HEK293 (cell line): ENCODE data around the gene NHSL2.

Experiments
- CTCF ChIA-PET: fragments of 350-600 bp; formaldehyde crosslinking; extraction: SDS; loops from one replicate; lab custom pipeline; 2021; ENCODE audit warnings: antibody characterized with exemption; lab: Yijun Ruan, JAX
- POLR2A ChIA-PET: fragments of 300-600 bp; formaldehyde crosslinking; extraction: SDS; loops from one replicate; lab custom pipeline; 2020; ENCODE audit warnings: antibody characterized with exemption, inconsistent platforms; lab: Yijun Ruan, JAX
- H3K27ac ChIP-seq: fragments of 200-500 bp; sonication (Bioruptor generic); 2 replicates; pipeline ENCODE4 v1.5.1; 2014; ENCODE audit warnings: low read depth, low read length, control low read depth, inconsistent platforms; ENCODE audit errors: extremely low read depth
- H3K36me3 ChIP-seq, 2 experiments: fragments of 200-500 bp in 1 of 2; sonication (Bioruptor generic) in 1 of 2; 1 replicate in 1 of 2; 2 replicates in 1 of 2; pipeline ENCODE4 v1.5.1; 2014 to 2017; ENCODE audit warnings: inconsistent platforms in 2 of 2, low read length in 2 of 2; ENCODE audit not compliant: control insufficient read depth in 2 of 2, insufficient read depth in 1 of 2
- H3K4me1 ChIP-seq: fragments of 200-500 bp; sonication (Bioruptor generic); 2 replicates; pipeline ENCODE4 v1.5.1; 2014; ENCODE audit warnings: mild to moderate bottlenecking, low read length, inconsistent platforms; ENCODE audit not compliant: control insufficient read depth, insufficient read depth
- H3K4me3 ChIP-seq: 2 replicates; pipeline ENCODE4 v1.5.1; 2011; ENCODE audit warnings: low read depth, mild to moderate bottlenecking, control low read depth, low read length, moderate library complexity
- H3K9me3 ChIP-seq: fragments of 200-500 bp; sonication (Bioruptor generic); 2 replicates; pipeline ENCODE4 v1.5.1; 2014; ENCODE audit warnings: low read depth, low read length, inconsistent platforms; ENCODE audit not compliant: control insufficient read depth, insufficient read depth
- GLI2 ChIP-seq: fragments of 450-650 bp; formaldehyde crosslinking; IDR thresholded peaks from 2 replicates; pipeline ENCODE4; 2017; ENCODE audit warnings: missing biosample characterization, missing genetic modification characterization, low read depth, borderline replicate concordance
- KLF8 ChIP-seq: fragments of 450-650 bp; formaldehyde crosslinking; IDR thresholded peaks from 2 replicates; pipeline ENCODE4 v1.5.1; 2016; ENCODE audit warnings: missing biosample characterization, missing genetic modification characterization
- PRDM2 ChIP-seq: fragments of 450-650 bp; formaldehyde crosslinking; IDR thresholded peaks from 2 replicates; pipeline ENCODE4 v1.5.1; 2016; ENCODE audit warnings: missing biosample characterization, missing genetic modification characterization, borderline replicate concordance
- ZBTB49 ChIP-seq: fragments of 450-650 bp; formaldehyde crosslinking; IDR thresholded peaks from 2 replicates; pipeline ENCODE4 v1.5.1; 2016; ENCODE audit warnings: missing biosample characterization, missing genetic modification characterization, low read depth
- ZIC2 ChIP-seq: fragments of 450-650 bp; formaldehyde crosslinking; IDR thresholded peaks from 2 replicates; pipeline ENCODE4 v1.5.1; 2016; ENCODE audit warnings: missing biosample characterization, missing genetic modification characterization
- ZNF133 ChIP-seq: fragments of 450-650 bp; formaldehyde crosslinking; IDR thresholded peaks from 2 replicates; pipeline ENCODE4 v1.5.1; 2016; ENCODE audit warnings: missing biosample characterization, missing genetic modification characterization
- ZNF157 ChIP-seq: fragments of 450-650 bp; formaldehyde crosslinking; IDR thresholded peaks from 2 replicates; pipeline ENCODE4 v1.5.1; 2016; ENCODE audit warnings: missing biosample characterization, missing genetic modification characterization
- ZNF211 ChIP-seq: fragments of 450-650 bp; formaldehyde crosslinking; IDR thresholded peaks from 2 replicates; pipeline ENCODE4 v1.5.1; 2016; ENCODE audit warnings: low read depth, missing biosample characterization, missing genetic modification characterization
- ZNF24 ChIP-seq: fragments of 450-650 bp; formaldehyde crosslinking; IDR thresholded peaks from 2 replicates; pipeline ENCODE4 v1.5.1; 2016; ENCODE audit warnings: missing biosample characterization, missing genetic modification characterization
- ZNF280C ChIP-seq: fragments of 450-650 bp; formaldehyde crosslinking; IDR thresholded peaks from 2 replicates; pipeline ENCODE4 v1.5.1; 2016; ENCODE audit warnings: missing biosample characterization, missing genetic modification characterization
- ZNF302 ChIP-seq: fragments of 450-650 bp; formaldehyde crosslinking; IDR thresholded peaks from 2 replicates; pipeline ENCODE4 v1.5.1; 2016; ENCODE audit warnings: missing biosample characterization, missing genetic modification characterization, low read depth
- ZNF416 ChIP-seq: fragments of 450-650 bp; formaldehyde crosslinking; IDR thresholded peaks from 2 replicates; pipeline ENCODE4 v1.5.1; 2016; ENCODE audit warnings: missing biosample characterization, missing genetic modification characterization
- ZNF433 ChIP-seq: fragments of 450-650 bp; formaldehyde crosslinking; IDR thresholded peaks from 2 replicates; pipeline ENCODE4 v1.5.1; 2016; ENCODE audit warnings: missing biosample characterization, missing genetic modification characterization, low read depth
- ZNF501 ChIP-seq: fragments of 450-650 bp; formaldehyde crosslinking; IDR thresholded peaks from 2 replicates; pipeline ENCODE4 v1.5.1; 2016; ENCODE audit warnings: missing biosample characterization, missing genetic modification characterization
- ZNF510 ChIP-seq: fragments of 450-650 bp; formaldehyde crosslinking; IDR thresholded peaks from 2 replicates; pipeline ENCODE4 v1.5.1; 2018; ENCODE audit warnings: mild to moderate bottlenecking, missing genetic modification characterization, missing biosample characterization; ENCODE audit not compliant: insufficient replicate concordance
- ZNF621 ChIP-seq: fragments of 450-650 bp; formaldehyde crosslinking; IDR thresholded peaks from 2 replicates; pipeline ENCODE4 v1.5.1; 2017; ENCODE audit warnings: missing biosample characterization, missing genetic modification characterization
- ZNF768 ChIP-seq: fragments of 450-650 bp; formaldehyde crosslinking; IDR thresholded peaks from 2 replicates; pipeline ENCODE4 v1.5.1; 2018; ENCODE audit warnings: missing biosample characterization, mild to moderate bottlenecking, missing genetic modification characterization
- ZXDB ChIP-seq: fragments of 450-650 bp; formaldehyde crosslinking; IDR thresholded peaks from 2 replicates; pipeline ENCODE4 v1.5.1; 2016; ENCODE audit warnings: missing biosample characterization, missing genetic modification characterization

The NHSL2 gene

GRCh38 chrX:72001906-72002305 is 91.3 kb downstream of the NHSL2 start:
- POLR2A ChIA-PET = no interaction called here
- Histone ChIP-seq H3K4me3 (no peak overlapping the region), H3K36me3 (no peaks in the 10 kb centered on the region), H3K27ac (no peak overlapping the region), H3K4me1 (no peaks in the 10 kb centered on the region), H3K9me3 (no peaks in the 10 kb centered on the region)
- TF ChIP-seq ZNF133 (tag by site-specific recombination) (no peak), ZNF433 (tag by site-specific recombination) (no peak), ZNF24 (tag by site-specific recombination) (no peak), ZNF211 (tag by site-specific recombination) (no peak), ZNF510 (tag by site-specific recombination) (no peak), ZNF416 (tag by site-specific recombination) (no peak)
- CTCF ChIA-PET = interaction anchor here (0.6 to 11.5 kb wide), 10 partner anchors 9 to 134 kb away, joined by 3 to 174 read pairs (median 4); no protein-coding TSS in a partner anchor

GRCh38 chrX:72002875-72003274 is 92.2 kb downstream of the NHSL2 start:
- H3K4me1 ChIP-seq = no peaks in the 10 kb centered on the region
- H3K27ac ChIP-seq = no peak overlapping the region
- H3K9me3 ChIP-seq = no peaks in the 10 kb centered on the region
- POLR2A ChIA-PET = no interaction called here
- no peaks in the 10 kb centered on the region for H3K36me3 ChIP-seq
- no peak overlapping the region for H3K4me3 ChIP-seq
- no peak for TF ChIP-seq ZNF302 (tag by site-specific recombination)
- TF ChIP-seq, all 188 proteins: peak for 0
- CTCF ChIA-PET = interaction anchor here (1.0 to 11.5 kb wide), 8 partner anchors 9 to 144 kb away, joined by 3 to 174 read pairs (median 8); no protein-coding TSS in a partner anchor

GRCh38 chrX:72003811-72004750 is 93.4 kb downstream of the NHSL2 start:
- H3K27ac ChIP-seq = no peak overlapping the region
- ChIA-PET POLR2A (interaction anchor here (1.0 to 1.2 kb wide), 2 partner anchors 122 to 227 kb away, joined by 3 read pairs; no protein-coding TSS in a partner anchor), CTCF (interaction anchor here (0.6 to 11.5 kb wide), 13 partner anchors 8 to 2000 kb away, joined by 3 to 174 read pairs (median 5); no protein-coding TSS in a partner anchor)
- no peaks in the 10 kb centered on the region for H3K36me3 ChIP-seq
- H3K4me3 ChIP-seq = no peak overlapping the region
- no peaks in the 10 kb centered on the region for H3K4me1 ChIP-seq
- no peaks in the 10 kb centered on the region for H3K9me3 ChIP-seq
- TF ChIP-seq ZIC2 (tag by site-specific recombination) (peak; percentile 64), ZNF768 (tag by site-specific recombination) (peak; percentile 86), ZBTB49 (tag by site-specific recombination) (no peak), ZNF280C (tag by site-specific recombination) (no peak), KLF8 (tag by site-specific recombination) (no peak), ZNF157 (tag by site-specific recombination) (no peak), ZNF621 (tag by site-specific recombination) (no peak), ZXDB (tag by site-specific recombination) (no peak), GLI2 (tag by site-specific recombination) (no peak), ZNF501 (tag by site-specific recombination) (no peak), PRDM2 (tag by site-specific recombination) (no peak)
